DND-41 (cell line): ENCODE results near the gene CELF6.

Source experiments
- ATAC-seq: fragments of 200-7000 bp; cut with Tn5 transposase; 3 replicates; pipeline ENCODE4 v1.9.1; 2021; ENCODE audit warnings: low read depth; ENCODE audit not compliant: insufficient read depth
- DNase-seq: peaks from one replicate; pipeline ENCODE4 v3.0.0-alpha.2; 2020
- H2AFZ ChIP-seq: 2 replicates; pipeline ENCODE4 v1.6.0; 2012; ENCODE audit warnings: low read depth, low read length
- H3K27ac ChIP-seq: 2 replicates; pipeline ENCODE4 v1.5.1; 2012; ENCODE audit warnings: low read length, inconsistent platforms
- H3K27me3 ChIP-seq: fragments of 200-600 bp; sonication (generic); 2 replicates; pipeline ENCODE4 v1.6.0; 2012; ENCODE audit warnings: low read length, mild to moderate bottlenecking, inconsistent platforms; ENCODE audit not compliant: insufficient read depth, poor library complexity
- H3K36me3 ChIP-seq: 2 replicates; pipeline ENCODE4 v1.5.1; 2012; ENCODE audit warnings: low read length, inconsistent platforms; ENCODE audit not compliant: insufficient read depth
- H3K4me1 ChIP-seq: 2 replicates; pipeline ENCODE4 v1.5.1; 2012; ENCODE audit warnings: mild to moderate bottlenecking, low read length; ENCODE audit not compliant: insufficient read depth
- H3K4me2 ChIP-seq: 2 replicates; pipeline ENCODE4 v1.6.0; 2012; ENCODE audit warnings: mild to moderate bottlenecking, moderate library complexity, low read length, inconsistent platforms; ENCODE audit not compliant: insufficient read depth
- H3K4me3 ChIP-seq, 2 experiments: fragments of 200-600 bp in 1 of 2; shearing (Covaris generic) in 1 of 2; 2 replicates each; pipeline ENCODE4 v1.5.1; 2012 to 2016; ENCODE audit warnings: inconsistent platforms in 2 of 2, low read length in 2 of 2, mild to moderate bottlenecking in 2 of 2, low read depth in 1 of 2, moderate library complexity in 1 of 2
- H3K79me2 ChIP-seq: 2 replicates; pipeline ENCODE4 v1.6.0; 2012; ENCODE audit warnings: low read length, inconsistent platforms; ENCODE audit not compliant: insufficient read depth
- H3K9ac ChIP-seq: 2 replicates; pipeline ENCODE4 v1.6.0; 2012; ENCODE audit warnings: low read depth, mild to moderate bottlenecking, inconsistent platforms, low read length, moderate library complexity
- H3K9me3 ChIP-seq: 2 replicates; pipeline ENCODE4 v1.5.1; 2012; ENCODE audit warnings: low read length, moderate library complexity, mild to moderate bottlenecking, inconsistent platforms; ENCODE audit not compliant: insufficient read depth, severe bottlenecking
- H4K20me1 ChIP-seq: 2 replicates; pipeline ENCODE4 v1.6.0; 2012; ENCODE audit warnings: low read length; ENCODE audit not compliant: insufficient read depth
- EZH2 ChIP-seq: IDR thresholded peaks from 3 replicates; pipeline ENCODE4 v1.6.1; 2012; ENCODE audit warnings: borderline replicate concordance, low read depth, mild to moderate bottlenecking, moderate library complexity, low read length, inconsistent platforms; ENCODE audit not compliant: severe bottlenecking
- TF ChIP-seq, protein P1 (sequence below): IDR thresholded peaks from 2 replicates; pipeline ENCODE4 v1.5.1; 2012; ENCODE audit warnings: borderline replicate concordance, low read length, moderate library complexity, mild to moderate bottlenecking; ENCODE audit not compliant: poor library complexity, severe bottlenecking; ENCODE audit errors: extremely low read depth

The CELF6 gene

DNA sequence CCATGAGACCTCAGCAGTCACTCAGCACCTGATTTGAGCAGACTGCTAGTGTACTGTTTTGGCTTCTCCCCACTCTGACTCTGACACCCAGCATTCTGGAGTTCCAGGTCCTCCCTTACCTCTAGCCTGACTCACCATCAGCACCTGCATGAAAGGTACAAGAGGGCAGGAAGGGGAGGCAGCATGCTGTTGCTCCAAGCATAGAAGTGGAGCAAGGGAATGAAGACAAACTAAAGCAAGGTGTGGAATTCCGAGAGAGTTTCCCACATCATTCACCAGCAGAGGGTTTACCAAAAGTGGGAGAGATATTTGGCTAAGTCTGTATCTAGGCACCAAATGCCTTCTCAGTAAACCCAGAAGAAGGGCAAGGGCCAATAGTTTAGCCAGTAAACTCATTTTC is 34.5 kb upstream of the CELF6 start:
- TF ChIP-seq EZH2, result no peak
- TF ChIP-seq, protein P1, sequence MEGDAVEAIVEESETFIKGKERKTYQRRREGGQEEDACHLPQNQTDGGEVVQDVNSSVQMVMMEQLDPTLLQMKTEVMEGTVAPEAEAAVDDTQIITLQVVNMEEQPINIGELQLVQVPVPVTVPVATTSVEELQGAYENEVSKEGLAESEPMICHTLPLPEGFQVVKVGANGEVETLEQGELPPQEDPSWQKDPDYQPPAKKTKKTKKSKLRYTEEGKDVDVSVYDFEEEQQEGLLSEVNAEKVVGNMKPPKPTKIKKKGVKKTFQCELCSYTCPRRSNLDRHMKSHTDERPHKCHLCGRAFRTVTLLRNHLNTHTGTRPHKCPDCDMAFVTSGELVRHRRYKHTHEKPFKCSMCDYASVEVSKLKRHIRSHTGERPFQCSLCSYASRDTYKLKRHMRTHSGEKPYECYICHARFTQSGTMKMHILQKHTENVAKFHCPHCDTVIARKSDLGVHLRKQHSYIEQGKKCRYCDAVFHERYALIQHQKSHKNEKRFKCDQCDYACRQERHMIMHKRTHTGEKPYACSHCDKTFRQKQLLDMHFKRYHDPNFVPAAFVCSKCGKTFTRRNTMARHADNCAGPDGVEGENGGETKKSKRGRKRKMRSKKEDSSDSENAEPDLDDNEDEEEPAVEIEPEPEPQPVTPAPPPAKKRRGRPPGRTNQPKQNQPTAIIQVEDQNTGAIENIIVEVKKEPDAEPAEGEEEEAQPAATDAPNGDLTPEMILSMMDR, result no peak
- peaks cover 12% of the 10 kb centered on the region; the same call in 1 of the 2 replicates for H4K20me1 ChIP-seq
- no peak for DNase-seq
- H3K9ac ChIP-seq, result no peak overlapping the region
- no peak for ATAC-seq
- no peak overlapping the region for H3K4me2 ChIP-seq
- H3K79me2 ChIP-seq, result peaks cover 13% of the 10 kb centered on the region; the same call in 1 of the 2 replicates
- H3K27me3 ChIP-seq, result no peaks in the 10 kb centered on the region
- H3K4me3 ChIP-seq, result no peak overlapping the region
- H3K9me3 ChIP-seq, result no peaks in the 10 kb centered on the region
- H2AFZ ChIP-seq, result no peak overlapping the region
- H3K27ac ChIP-seq, result no peak overlapping the region
- no peaks in the 10 kb centered on the region for H3K4me1 ChIP-seq
- H3K36me3 ChIP-seq, result peaks cover 64% of the 10 kb centered on the region

DNA sequence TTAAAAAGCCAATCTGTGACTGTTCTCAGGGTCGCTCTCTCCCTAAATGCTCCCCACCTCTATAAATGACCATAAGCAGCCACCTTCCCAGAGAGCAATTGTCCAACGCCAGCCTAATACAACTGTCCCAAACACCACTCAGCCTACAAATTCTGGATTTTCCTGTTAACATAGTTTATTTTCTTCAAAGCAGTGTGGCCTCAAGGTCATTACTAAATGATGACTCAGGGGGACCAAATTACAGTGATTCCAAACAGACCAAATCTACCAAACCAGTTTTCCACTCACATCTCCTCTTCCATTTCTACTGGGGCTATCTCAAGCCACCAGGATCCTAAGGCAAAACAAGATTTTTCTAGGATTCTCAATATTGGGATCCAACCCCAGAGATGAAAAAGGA is 33.3 kb upstream of the CELF6 start:
- H3K4me3 ChIP-seq, result no peak overlapping the region
- TF ChIP-seq, protein P1, result no peak
- no peak for TF ChIP-seq EZH2
- DNase-seq, result no peak
- H2AFZ ChIP-seq, result no peak overlapping the region
- no peaks in the 10 kb centered on the region for H3K9me3 ChIP-seq
- H3K27me3 ChIP-seq, result no peaks in the 10 kb centered on the region
- no peak overlapping the region for H3K4me2 ChIP-seq
- H3K4me1 ChIP-seq, result no peaks in the 10 kb centered on the region
- H4K20me1 ChIP-seq, result peaks cover 5% of the 10 kb centered on the region; the same call in 1 of the 2 replicates
- ATAC-seq, result no peak
- H3K9ac ChIP-seq, result no peak overlapping the region
- H3K79me2 ChIP-seq, result peaks cover 4% of the 10 kb centered on the region; the same call in 1 of the 2 replicates
- H3K27ac ChIP-seq, result no peak overlapping the region
- peaks cover 76% of the 10 kb centered on the region for H3K36me3 ChIP-seq

DNA sequence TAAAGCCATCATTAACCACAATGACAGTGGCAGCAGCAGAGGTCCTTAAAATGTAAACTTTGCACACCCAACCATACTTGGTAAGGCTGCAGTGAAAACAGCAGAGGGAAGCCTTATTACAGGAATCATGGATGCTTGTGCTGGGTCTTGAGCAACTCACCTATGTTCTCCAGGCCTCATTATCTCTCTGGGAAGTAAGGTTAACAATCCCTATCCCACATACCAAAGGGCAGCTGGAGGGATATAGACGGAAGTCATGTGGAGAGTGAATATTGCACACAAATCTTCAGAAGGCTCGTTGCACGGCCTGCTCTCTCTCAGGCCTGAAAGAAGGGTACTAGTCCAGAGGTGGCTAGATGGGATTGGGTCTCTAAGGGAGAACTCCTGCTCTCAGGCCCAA is 25.8 kb upstream of the CELF6 start:
- Histone ChIP-seq H3K79me2 (no peaks in the 10 kb centered on the region), H3K4me1 (no peaks in the 10 kb centered on the region), H3K27me3 (no peaks in the 10 kb centered on the region), H4K20me1 (peaks cover 3% of the 10 kb centered on the region; the same call in 1 of the 2 replicates), H3K27ac (no peak overlapping the region), H3K9me3 (no peaks in the 10 kb centered on the region), H3K4me2 (no peak overlapping the region), H2AFZ (no peak overlapping the region), H3K36me3 (peaks cover 59% of the 10 kb centered on the region), H3K4me3 (no peak overlapping the region), H3K9ac (no peak overlapping the region)
- no peak for ATAC-seq
- TF ChIP-seq EZH2, result no peak
- TF ChIP-seq, protein P1, result no peak
- DNase-seq, result no peak

DNA sequence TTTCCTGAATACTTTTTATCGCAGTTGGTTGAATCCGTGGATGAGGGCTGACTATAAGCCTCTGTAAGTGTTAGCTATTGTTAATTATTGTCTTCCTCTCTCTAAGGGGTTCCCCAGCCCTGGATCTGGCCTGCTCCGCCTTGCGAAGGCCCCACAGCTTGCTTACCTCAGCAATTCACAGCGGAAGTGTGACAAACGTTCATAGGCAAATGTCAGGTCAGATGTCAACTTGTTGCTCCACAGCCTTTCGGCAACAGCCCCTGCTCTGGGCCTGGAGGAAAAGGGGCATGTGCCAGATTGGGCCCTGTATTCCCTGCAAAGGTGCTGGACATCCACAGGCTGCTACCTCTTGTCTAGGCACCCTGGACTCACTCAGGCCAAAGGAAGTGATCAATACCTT is 25.3 kb upstream of the CELF6 start:
- Histone ChIP-seq H3K79me2 (no peaks in the 10 kb centered on the region), H3K9ac (no peak overlapping the region), H3K4me3 (no peak overlapping the region), H3K36me3 (peaks cover 54% of the 10 kb centered on the region), H2AFZ (no peak overlapping the region), H3K4me2 (no peak overlapping the region), H3K4me1 (no peaks in the 10 kb centered on the region), H3K27me3 (no peaks in the 10 kb centered on the region), H3K9me3 (no peaks in the 10 kb centered on the region), H3K27ac (no peak overlapping the region), H4K20me1 (peaks cover 3% of the 10 kb centered on the region; the same call in 1 of the 2 replicates)
- no peak for TF ChIP-seq EZH2
- TF ChIP-seq, protein P1, result no peak
- DNase-seq (no peak), ATAC-seq (no peak)
